Measurements from ENCODE around the gene JAG2. TPM values are rescaled to one million over a fixed set of nuclear protein-coding genes. Genes with fewer than 3 reads are reported as not detected.

The JAG2 gene
- total and polyA plus RNA-seq, 2 of the 13 experiments (the other 11 are each of a cell fraction or from before 2014, with no cell fraction given), result 0.04 to 0.16 TPM

DNA sequence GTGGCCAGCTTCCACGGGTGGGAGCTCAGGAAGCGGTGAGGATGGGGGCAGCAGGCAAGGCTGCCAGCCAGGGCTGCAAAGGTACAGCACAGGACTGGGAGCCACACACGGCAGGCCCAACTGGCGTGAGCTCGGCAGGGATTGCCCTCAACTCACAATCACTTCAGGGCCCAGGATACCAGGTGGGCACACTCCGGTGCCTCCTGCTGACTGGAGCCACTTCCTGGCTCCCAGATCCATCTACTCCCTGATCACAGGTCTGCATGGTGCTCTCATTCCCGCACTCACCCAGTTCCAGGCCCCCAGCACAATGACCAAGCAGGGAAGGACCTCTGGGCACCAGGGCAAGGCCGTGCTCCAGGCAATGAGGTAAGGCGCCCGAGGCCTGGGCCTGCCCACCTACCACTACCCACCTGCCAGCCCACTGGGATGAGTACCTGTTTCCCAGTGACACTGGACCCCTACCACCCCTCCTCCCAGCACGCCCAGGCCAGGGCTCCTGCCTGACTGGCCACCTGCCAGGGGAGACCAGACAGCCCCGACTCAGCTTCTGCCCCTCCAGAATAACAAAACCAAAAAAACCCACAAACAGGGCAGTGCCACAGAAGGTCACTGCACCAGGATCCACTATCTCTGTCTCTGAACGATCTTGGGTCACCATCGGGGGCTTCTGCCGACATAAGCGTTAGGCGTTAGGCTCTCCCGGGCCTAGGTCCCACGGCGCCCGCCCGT is 1.8 kb downstream of the JAG2 start:
- Histone ChIP-seq H3K4me3 (replicated peaks in 1 of 3; ENCODE audit: insufficient read depth in 1 of 3, low read depth in 2 of 3, low read length in 3 of 3) (no peak overlapping the region), H3K27ac (ENCODE audit: extremely low read length, insufficient read depth, low read length) (no peak overlapping the region), H3K36me3 (replicated peaks in 1 of 2; ENCODE audit: control insufficient read depth in 1 of 2, insufficient read depth in 2 of 2, low read length in 2 of 2) (no peaks in the 10 kb centered on the region), H2AFZ (ENCODE audit: low read length) (no peak overlapping the region), H3K27me3 (ENCODE audit: control insufficient read depth in 1 of 2, insufficient read depth in 2 of 2, low read length in 2 of 2) (peaks cover 25 to 85% of the 10 kb centered on the region in 2 experiments), H3K9me3 (ENCODE audit: low read length) (no peaks in the 10 kb centered on the region), H3K9ac (ENCODE audit: insufficient read depth, low read depth, low read length) (no peak overlapping the region), H3K4me1 (ENCODE audit: insufficient read depth, low read length) (no peaks in the 10 kb centered on the region), H3K4me2 (ENCODE audit: low read depth, low read length) (no peak overlapping the region), H3K79me2 (ENCODE audit: insufficient read depth, low read length) (no peaks in the 10 kb centered on the region), H4K20me1 (ENCODE audit: insufficient read depth, low read length) (no peaks in the 10 kb centered on the region; the same call in 1 of the 2 replicates)
- CTCF ChIA-PET (ENCODE audit: low intra/inter-chr PET ratio, low total read pairs), result no interaction called here
- TF ChIP-seq, protein P1, sequence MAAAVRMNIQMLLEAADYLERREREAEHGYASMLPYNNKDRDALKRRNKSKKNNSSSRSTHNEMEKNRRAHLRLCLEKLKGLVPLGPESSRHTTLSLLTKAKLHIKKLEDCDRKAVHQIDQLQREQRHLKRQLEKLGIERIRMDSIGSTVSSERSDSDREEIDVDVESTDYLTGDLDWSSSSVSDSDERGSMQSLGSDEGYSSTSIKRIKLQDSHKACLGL (CRISPR knock-in tag; IDR thresholded peaks at IDR 0.05), result 0 out of 2 replicates have a peak, but pooled peaks have one; percentile 5
- TF ChIP-seq ZNF768 (CRISPR knock-in tag; IDR thresholded peaks at IDR 0.05) (no peak), EZH2 (conservative IDR thresholded peaks at IDR 0.05; ENCODE audit: low read depth, low read length) (0 out of 2 replicates have a peak, but pooled peaks have one; percentile 37)
- ATAC-seq, result no peak
- no peak for FAIRE-seq
- no TSS peak for BruUV-seq (replicated peaks)
- WGBS (ENCODE audit: low lambda C conversion rate), result 40% methylated on average over 9 of the region's 22 CpGs
- intact Hi-C loops (cut with micrococcal nuclease; ENCODE audit: unreplicated experiment) (no loop called here), in situ Hi-C loops (cut with HindIII; ENCODE audit: extremely low pct_ligation_motif_present, low pct_unique_long_range_greater_than_20kb) (no loop called here)
- DNase-seq (ENCODE audit: low spot score), result no peak
- POLR2A ChIA-PET, result no interaction called here

DNA sequence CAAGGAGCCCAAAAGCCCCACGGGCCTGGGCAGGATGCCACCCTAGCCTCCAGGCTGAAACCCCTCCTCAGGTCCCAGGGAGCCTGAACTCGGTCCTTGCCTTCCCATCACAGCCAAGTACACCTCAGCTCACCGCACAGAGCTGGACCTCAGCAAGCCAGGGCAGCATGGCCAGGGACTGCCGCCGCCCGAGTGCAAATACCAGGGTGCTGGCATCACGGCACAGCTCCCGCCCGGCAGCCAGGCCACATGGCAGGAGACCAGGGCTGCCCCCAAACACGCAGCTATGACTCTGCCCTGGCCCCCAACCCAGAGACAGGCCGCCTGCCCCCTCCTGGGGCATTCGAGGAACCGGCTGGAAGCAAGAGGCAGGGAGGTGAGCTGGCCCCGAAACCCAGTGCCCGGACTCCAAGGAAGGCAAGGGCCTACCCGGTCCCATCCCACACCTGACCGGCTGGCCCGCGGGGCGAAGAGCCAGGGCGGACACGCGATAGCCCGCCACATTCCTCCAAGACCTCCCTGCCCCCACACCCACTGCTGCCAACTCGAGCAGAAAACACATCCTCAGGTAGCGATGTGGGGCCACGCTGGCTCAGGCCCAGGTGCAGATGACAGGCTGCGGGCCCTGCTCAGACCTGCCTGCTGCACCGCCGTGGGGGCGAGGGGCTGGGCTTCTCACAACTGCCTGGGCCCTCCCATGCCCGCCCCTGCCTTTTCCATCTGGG is 2.7 kb downstream of the JAG2 start:
- Histone ChIP-seq H3K9me3 (ENCODE audit: low read length) (no peaks in the 10 kb centered on the region), H3K4me3 (replicated peaks in 1 of 3; ENCODE audit: insufficient read depth in 1 of 3, low read depth in 2 of 3, low read length in 3 of 3) (no peak overlapping the region), H3K9ac (ENCODE audit: insufficient read depth, low read depth, low read length) (no peak overlapping the region), H3K27me3 (ENCODE audit: control insufficient read depth in 1 of 2, insufficient read depth in 2 of 2, low read length in 2 of 2) (peaks cover 27 to 84% of the 10 kb centered on the region in 2 experiments), H3K4me2 (ENCODE audit: low read depth, low read length) (no peak overlapping the region), H4K20me1 (ENCODE audit: insufficient read depth, low read length) (no peaks in the 10 kb centered on the region; the same call in 1 of the 2 replicates), H3K27ac (ENCODE audit: extremely low read length, insufficient read depth, low read length) (no peak overlapping the region), H3K36me3 (replicated peaks in 1 of 2; ENCODE audit: control insufficient read depth in 1 of 2, insufficient read depth in 2 of 2, low read length in 2 of 2) (no peaks in the 10 kb centered on the region), H3K79me2 (ENCODE audit: insufficient read depth, low read length) (no peaks in the 10 kb centered on the region), H2AFZ (ENCODE audit: low read length) (no peak overlapping the region), H3K4me1 (ENCODE audit: insufficient read depth, low read length) (no peaks in the 10 kb centered on the region)
- 60% methylated on average over 4 of the region's 32 CpGs for WGBS (ENCODE audit: low lambda C conversion rate)
- intact Hi-C loops (cut with micrococcal nuclease; ENCODE audit: unreplicated experiment) (no loop called here), in situ Hi-C loops (cut with HindIII; ENCODE audit: extremely low pct_ligation_motif_present, low pct_unique_long_range_greater_than_20kb) (no loop called here)
- FAIRE-seq (no peak), DNase-seq (ENCODE audit: low spot score) (no peak), ATAC-seq (no peak)
- ChIA-PET POLR2A (no interaction called here), CTCF (ENCODE audit: low intra/inter-chr PET ratio, low total read pairs) (no interaction called here)
- no TSS peak for BruUV-seq (replicated peaks)
- TF ChIP-seq ZKSCAN5 (CRISPR knock-in tag; IDR thresholded peaks at IDR 0.05) (no peak), SOX6 (IDR thresholded peaks at IDR 0.05) (no peak), SOX6 (CRISPR knock-in tag; IDR thresholded peaks at IDR 0.05) (no peak)
- TF ChIP-seq, protein P2, sequence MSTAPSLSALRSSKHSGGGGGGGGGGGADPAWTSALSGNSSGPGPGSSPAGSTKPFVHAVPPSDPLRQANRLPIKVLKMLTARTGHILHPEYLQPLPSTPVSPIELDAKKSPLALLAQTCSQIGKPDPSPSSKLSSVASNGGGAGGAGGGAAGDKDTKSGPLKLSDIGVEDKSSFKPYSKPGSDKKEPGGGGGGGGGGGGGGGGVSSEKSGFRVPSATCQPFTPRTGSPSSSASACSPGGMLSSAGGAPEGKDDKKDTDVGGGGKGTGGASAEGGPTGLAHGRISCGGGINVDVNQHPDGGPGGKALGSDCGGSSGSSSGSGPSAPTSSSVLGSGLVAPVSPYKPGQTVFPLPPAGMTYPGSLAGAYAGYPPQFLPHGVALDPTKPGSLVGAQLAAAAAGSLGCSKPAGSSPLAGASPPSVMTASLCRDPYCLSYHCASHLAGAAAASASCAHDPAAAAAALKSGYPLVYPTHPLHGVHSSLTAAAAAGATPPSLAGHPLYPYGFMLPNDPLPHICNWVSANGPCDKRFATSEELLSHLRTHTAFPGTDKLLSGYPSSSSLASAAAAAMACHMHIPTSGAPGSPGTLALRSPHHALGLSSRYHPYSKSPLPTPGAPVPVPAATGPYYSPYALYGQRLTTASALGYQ (CRISPR knock-in tag; IDR thresholded peaks at IDR 0.05), result no peak
- TF ChIP-seq, protein P3, sequence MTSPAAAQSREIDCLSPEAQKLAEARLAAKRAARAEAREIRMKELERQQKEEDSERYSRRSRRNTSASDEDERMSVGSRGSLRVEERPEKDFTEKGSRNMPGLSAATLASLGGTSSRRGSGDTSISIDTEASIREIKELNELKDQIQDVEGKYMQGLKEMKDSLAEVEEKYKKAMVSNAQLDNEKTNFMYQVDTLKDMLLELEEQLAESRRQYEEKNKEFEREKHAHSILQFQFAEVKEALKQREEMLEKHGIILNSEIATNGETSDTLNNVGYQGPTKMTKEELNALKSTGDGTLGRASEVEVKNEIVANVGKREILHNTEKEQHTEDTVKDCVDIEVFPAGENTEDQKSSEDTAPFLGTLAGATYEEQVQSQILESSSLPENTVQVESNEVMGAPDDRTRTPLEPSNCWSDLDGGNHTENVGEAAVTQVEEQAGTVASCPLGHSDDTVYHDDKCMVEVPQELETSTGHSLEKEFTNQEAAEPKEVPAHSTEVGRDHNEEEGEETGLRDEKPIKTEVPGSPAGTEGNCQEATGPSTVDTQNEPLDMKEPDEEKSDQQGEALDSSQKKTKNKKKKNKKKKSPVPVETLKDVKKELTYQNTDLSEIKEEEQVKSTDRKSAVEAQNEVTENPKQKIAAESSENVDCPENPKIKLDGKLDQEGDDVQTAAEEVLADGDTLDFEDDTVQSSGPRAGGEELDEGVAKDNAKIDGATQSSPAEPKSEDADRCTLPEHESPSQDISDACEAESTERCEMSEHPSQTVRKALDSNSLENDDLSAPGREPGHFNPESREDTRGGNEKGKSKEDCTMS (CRISPR knock-in tag; conservative IDR thresholded peaks at IDR 0.05), result no peak
- TF ChIP-seq, protein P4, sequence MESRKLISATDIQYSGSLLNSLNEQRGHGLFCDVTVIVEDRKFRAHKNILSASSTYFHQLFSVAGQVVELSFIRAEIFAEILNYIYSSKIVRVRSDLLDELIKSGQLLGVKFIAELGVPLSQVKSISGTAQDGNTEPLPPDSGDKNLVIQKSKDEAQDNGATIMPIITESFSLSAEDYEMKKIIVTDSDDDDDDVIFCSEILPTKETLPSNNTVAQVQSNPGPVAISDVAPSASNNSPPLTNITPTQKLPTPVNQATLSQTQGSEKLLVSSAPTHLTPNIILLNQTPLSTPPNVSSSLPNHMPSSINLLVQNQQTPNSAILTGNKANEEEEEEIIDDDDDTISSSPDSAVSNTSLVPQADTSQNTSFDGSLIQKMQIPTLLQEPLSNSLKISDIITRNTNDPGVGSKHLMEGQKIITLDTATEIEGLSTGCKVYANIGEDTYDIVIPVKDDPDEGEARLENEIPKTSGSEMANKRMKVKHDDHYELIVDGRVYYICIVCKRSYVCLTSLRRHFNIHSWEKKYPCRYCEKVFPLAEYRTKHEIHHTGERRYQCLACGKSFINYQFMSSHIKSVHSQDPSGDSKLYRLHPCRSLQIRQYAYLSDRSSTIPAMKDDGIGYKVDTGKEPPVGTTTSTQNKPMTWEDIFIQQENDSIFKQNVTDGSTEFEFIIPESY (CRISPR knock-in tag; IDR thresholded peaks at IDR 0.05), result no peak
